ENCODE results near the gene CNP.

DNA sequence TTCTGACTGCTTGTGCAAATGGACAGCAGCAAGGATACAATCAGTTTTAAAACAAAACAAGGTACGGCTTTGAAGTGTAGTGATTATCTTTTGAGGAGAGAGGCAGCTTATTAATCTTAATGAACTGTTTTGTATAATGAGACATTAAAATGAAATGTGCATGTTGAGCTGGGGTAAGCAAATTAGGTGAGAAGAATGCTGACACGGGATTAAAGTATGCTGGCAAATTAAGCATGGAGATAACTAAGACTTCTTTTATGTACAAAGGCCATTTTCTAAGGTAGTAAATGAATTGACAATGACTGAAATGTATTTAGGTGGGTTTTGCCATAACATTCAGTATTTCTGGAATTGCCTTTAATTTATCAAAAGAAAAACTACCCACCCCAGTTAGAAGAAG, 31.9 kb downstream of the CNP start:
- TF ChIP-seq, protein P1, sequence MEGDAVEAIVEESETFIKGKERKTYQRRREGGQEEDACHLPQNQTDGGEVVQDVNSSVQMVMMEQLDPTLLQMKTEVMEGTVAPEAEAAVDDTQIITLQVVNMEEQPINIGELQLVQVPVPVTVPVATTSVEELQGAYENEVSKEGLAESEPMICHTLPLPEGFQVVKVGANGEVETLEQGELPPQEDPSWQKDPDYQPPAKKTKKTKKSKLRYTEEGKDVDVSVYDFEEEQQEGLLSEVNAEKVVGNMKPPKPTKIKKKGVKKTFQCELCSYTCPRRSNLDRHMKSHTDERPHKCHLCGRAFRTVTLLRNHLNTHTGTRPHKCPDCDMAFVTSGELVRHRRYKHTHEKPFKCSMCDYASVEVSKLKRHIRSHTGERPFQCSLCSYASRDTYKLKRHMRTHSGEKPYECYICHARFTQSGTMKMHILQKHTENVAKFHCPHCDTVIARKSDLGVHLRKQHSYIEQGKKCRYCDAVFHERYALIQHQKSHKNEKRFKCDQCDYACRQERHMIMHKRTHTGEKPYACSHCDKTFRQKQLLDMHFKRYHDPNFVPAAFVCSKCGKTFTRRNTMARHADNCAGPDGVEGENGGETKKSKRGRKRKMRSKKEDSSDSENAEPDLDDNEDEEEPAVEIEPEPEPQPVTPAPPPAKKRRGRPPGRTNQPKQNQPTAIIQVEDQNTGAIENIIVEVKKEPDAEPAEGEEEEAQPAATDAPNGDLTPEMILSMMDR (IDR thresholded peaks at IDR 0.05): no peak
- TF ChIP-seq POLR2A (IDR thresholded peaks at IDR 0.05): no peak
